Fibroblast of pulmonary artery (primary cell): ENCODE data around the gene SMARCE1.

Experiments used
- DNase-seq: peaks from one replicate; pipeline ENCODE4 v3.0.0-alpha.2; 2010; ENCODE audit warnings: low read depth
- H3K4me3 ChIP-seq: replicated peaks from 2 replicates; pipeline ENCODE4 v1.5.1; 2011; ENCODE audit warnings: low read depth, mild to moderate bottlenecking, control low read depth, low read length, moderate library complexity
- TF ChIP-seq, protein P1 (sequence below): IDR thresholded peaks from 2 replicates; pipeline ENCODE4 v1.5.1; 2011; ENCODE audit warnings: mild to moderate bottlenecking, control low read depth, low read length, inconsistent platforms; ENCODE audit errors: missing control alignments

SMARCE1 gene

DNA sequence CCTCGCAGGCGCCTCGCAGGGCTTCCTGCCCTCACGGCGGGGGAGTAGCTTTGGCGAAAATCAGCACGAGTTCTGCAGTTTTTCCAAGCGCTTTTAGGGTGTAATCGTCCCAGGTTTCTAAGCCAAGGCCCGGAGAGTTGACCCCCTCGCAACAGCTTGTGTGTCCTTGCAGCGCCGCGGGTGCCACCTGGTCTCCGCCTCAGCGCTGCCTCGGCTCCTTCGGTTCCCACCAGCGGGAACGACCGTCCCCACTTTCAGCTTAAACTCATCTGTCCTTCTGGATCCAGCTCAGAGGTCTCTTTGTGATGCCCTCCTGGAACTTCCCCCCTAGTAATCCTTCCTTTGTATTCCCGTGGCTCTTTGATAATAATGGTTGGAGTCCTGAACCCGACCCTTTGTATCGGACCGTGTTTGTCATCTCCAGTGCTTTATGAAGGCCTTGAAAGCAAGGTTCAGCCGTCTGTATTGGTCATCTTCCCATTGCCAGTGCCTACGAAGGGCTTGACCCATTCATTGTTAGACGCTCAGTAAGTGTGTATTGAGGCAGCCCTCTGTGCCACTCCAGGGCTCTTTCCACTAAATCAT lies 858 bp upstream of the SMARCE1 start:
- H3K4me3 ChIP-seq, result peak overlapping the region; percentile 96
- no peak for DNase-seq
- TF ChIP-seq, protein P1, sequence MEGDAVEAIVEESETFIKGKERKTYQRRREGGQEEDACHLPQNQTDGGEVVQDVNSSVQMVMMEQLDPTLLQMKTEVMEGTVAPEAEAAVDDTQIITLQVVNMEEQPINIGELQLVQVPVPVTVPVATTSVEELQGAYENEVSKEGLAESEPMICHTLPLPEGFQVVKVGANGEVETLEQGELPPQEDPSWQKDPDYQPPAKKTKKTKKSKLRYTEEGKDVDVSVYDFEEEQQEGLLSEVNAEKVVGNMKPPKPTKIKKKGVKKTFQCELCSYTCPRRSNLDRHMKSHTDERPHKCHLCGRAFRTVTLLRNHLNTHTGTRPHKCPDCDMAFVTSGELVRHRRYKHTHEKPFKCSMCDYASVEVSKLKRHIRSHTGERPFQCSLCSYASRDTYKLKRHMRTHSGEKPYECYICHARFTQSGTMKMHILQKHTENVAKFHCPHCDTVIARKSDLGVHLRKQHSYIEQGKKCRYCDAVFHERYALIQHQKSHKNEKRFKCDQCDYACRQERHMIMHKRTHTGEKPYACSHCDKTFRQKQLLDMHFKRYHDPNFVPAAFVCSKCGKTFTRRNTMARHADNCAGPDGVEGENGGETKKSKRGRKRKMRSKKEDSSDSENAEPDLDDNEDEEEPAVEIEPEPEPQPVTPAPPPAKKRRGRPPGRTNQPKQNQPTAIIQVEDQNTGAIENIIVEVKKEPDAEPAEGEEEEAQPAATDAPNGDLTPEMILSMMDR, result no peak

- TF ChIP-seq, protein P1, result no peak
- DNase-seq, result peak; percentile 49
These were observed 611 bp downstream of the SMARCE1 start for GRCh38 chr17:40646791-40647623.

GRCh38 chr17:40645943-40646342 lies 1.7 kb downstream of the SMARCE1 start:
- no peak for DNase-seq
- TF ChIP-seq, protein P1, result no peak
- H3K4me3 ChIP-seq, result peak overlapping the region; percentile 96

More at GRCh38 chr17:40646791-40647623, 611 bp downstream of the SMARCE1 start:
- H3K4me3 ChIP-seq, result peak overlapping the region; percentile 96

DNA sequence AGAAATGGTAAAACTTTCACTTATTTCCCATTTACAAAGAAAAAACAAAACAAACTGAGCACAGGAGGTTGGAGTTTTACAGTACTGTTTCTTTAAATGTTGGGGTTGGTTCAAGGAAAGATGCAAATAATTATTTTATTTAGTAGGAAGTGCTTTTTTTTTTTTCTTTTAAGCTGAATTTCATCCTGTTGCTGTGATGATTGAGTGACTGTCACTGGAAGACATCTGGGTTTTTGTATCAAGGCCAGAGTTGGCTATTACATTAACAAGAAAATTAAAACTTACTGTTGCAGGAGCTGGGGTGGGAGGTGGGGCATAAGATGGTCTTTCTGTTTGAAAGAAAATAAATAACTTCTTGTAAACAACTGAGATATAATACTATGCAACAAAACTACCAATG lies 2.3 kb downstream of the SMARCE1 start:
- DNase-seq, result no peak
- no peak overlapping the region for H3K4me3 ChIP-seq

GRCh38 chr17:40637931-40638330 lies 9.7 kb downstream of the SMARCE1 start:
- no peak for DNase-seq
- TF ChIP-seq, protein P1, result no peak
- no peak overlapping the region for H3K4me3 ChIP-seq

More for the DNA sequence above, 2.3 kb downstream of the SMARCE1 start:
- TF ChIP-seq, protein P1, result no peak

DNA sequence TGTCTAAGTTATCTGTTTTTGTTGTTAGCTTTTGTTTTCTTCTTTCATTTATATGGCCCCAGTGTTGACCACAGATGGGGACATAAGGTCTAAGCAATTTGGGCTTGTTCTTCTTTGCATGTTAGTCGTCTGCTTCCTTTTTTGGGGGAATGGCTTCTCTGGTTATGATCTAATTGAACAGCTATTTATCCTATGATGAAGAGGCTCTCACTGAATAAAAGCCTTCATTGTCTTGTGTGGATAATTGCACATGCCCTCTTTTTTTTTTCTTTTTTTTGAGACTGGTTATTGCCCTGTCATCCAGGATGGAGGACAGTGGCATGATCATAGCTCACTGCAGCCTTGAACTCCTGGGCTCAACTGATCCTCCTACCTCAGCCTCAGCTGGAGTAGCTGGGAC lies 13.7 kb downstream of the SMARCE1 start:
- TF ChIP-seq, protein P1, result no peak
- DNase-seq, result no peak
- no peak overlapping the region for H3K4me3 ChIP-seq

- no peak overlapping the region for H3K4me3 ChIP-seq
- no peak for DNase-seq
- TF ChIP-seq, protein P1, result no peak
These were observed 15.4 kb downstream of the SMARCE1 start for GRCh38 chr17:40632216-40632615.
